Measurements from ENCODE around the gene GLT6D1. TPM values are rescaled to one million over a fixed set of nuclear protein-coding genes. Genes with fewer than 3 reads are reported as not detected.

The GLT6D1 gene
- total and polyA plus RNA-seq, 2 of the 4 experiments (the other 2 are of a cell fraction), result not detected

DNA sequence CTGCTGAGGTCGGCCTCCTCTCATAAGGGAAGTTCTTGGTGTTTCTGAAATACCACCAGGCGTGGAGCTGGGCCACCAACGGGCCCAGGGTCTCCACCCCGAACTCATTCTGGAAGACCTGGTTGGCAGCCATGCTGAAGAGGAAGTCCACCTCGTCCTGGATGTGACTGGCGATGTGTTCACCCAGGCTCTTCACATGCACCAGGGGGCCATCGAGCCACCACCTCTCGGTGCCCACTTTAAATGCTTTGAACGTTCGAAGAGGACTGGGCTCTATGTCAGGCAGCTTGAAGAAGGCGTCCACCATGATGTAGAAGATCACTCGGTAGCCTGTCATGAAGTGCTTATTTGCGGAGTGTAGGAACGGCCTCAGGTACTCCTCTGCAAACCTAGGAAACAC, 15.1 kb downstream of the GLT6D1 start:
- 66% methylated on average over 7 of the region's 14 CpGs; no CpG with 5 or more reads in 1 of the 2 experiments for WGBS, 2 experiments (ENCODE audit: extremely low coverage in 2 of 2, insufficient read length in 1 of 2)
- POLR2A ChIA-PET (ENCODE audit: unreplicated experiment), result no interaction called here
- in situ Hi-C loops (cut with MboI; ENCODE audit: low sequenced_read_pairs) (loop anchor here (25.0 kb wide), 1 partner anchor 313 kb away; no protein-coding TSS in a partner anchor), dilution Hi-C loops (cut with HindIII; ENCODE audit: low sequenced_read_pairs, unreplicated experiment) (no loop called here), intact Hi-C loops (cut with micrococcal nuclease) (no loop called here)
- H2BK120ac ChIP-seq (ENCODE audit: low read depth, low read length), result no peak overlapping the region
- no peak overlapping the region for H4K8ac ChIP-seq (ENCODE audit: low read depth in 2 of 2, low read length in 2 of 2)
- H3K4me1 ChIP-seq (ENCODE audit: control insufficient read depth, insufficient read depth, low read length), result no peaks in the 10 kb centered on the region
- H3K27ac ChIP-seq (ENCODE audit: insufficient read depth, low read length), result no peak overlapping the region
- no peak overlapping the region for H4K91ac ChIP-seq (ENCODE audit: insufficient read depth, low read depth, low read length)
- CTCF ChIA-PET, result no interaction called here
- no peaks in the 10 kb centered on the region; the same call in 1 of the 2 replicates for H3K27me3 ChIP-seq (ENCODE audit: control insufficient read depth, insufficient read depth, low read length)
- H2AK9ac ChIP-seq (replicated peaks; ENCODE audit: low read depth, low read length, poor library complexity), result no peak overlapping the region
- no peaks in the 10 kb centered on the region for H3K9me1 ChIP-seq (ENCODE audit: insufficient read depth, low read length)
- no peak overlapping the region for H2AK5ac ChIP-seq (ENCODE audit: low read depth, low read length)
- no TSS peak for BruUV-seq (replicated peaks)
- no peak overlapping the region for H2AFZ ChIP-seq (replicated peaks; ENCODE audit: low read length, poor library complexity)
- no peak overlapping the region for H4K5ac ChIP-seq (ENCODE audit: low read depth, low read length)
- no peak overlapping the region for H3K4me2 ChIP-seq (ENCODE audit: low read depth, low read length)
- H3K56ac ChIP-seq (ENCODE audit: extremely low read depth, insufficient read depth, low read length), result no peak overlapping the region
- no peak overlapping the region for H3K14ac ChIP-seq (replicated peaks; ENCODE audit: low read depth, low read length)
- H2BK20ac ChIP-seq (ENCODE audit: low read depth, low read length), result no peak overlapping the region
- H3K18ac ChIP-seq (ENCODE audit: low read depth, low read length), result no peak overlapping the region
- H3K4me3 ChIP-seq (ENCODE audit: insufficient read depth, low read depth, low read length), result no peak overlapping the region
- no peaks in the 10 kb centered on the region for H3K79me1 ChIP-seq (ENCODE audit: low read depth in 1 of 2, low read length in 2 of 2)
- no peaks in the 10 kb centered on the region for H3K36me3 ChIP-seq (ENCODE audit: control insufficient read depth, insufficient read depth, low read length)
- TF ChIP-seq RFX5 (IDR thresholded peaks at IDR 0.05; ENCODE audit: low read depth, low read length), result no peak
- TF ChIP-seq NFE2L2 (IDR thresholded peaks at IDR 0.05; ENCODE audit: low read depth, low read length), result no peak
- TF ChIP-seq SMC3 (IDR thresholded peaks at IDR 0.05; ENCODE audit: low read depth, low read length), result no peak
- TF ChIP-seq POLR2A (IDR thresholded peaks at IDR 0.05; ENCODE audit: low read depth, low read length), result no peak
- no peak for TF ChIP-seq BHLHE40 (IDR thresholded peaks at IDR 0.05; ENCODE audit: low read depth, low read length)
- no peak for TF ChIP-seq CHD1 (IDR thresholded peaks at IDR 0.05; ENCODE audit: low read depth, low read length)
- no peak for TF ChIP-seq MAZ (IDR thresholded peaks at IDR 0.05; ENCODE audit: borderline replicate concordance, low read depth, low read length)
- no peak for TF ChIP-seq RCOR1 (IDR thresholded peaks at IDR 0.05; ENCODE audit: insufficient replicate concordance, low read length)
- ATAC-seq (ENCODE audit: low read depth), result no peak
- H4K20me1 ChIP-seq (ENCODE audit: insufficient read depth, low read length), result no peaks in the 10 kb centered on the region
- H3K9me3 ChIP-seq (ENCODE audit: control insufficient read depth, insufficient read depth, low read length), result no peaks in the 10 kb centered on the region
- no peak overlapping the region for H2BK15ac ChIP-seq (ENCODE audit: low read depth, low read length)
- H3K9ac ChIP-seq (ENCODE audit: low read depth, low read length), result no peak overlapping the region
- no peak for DNase-seq
- no peak overlapping the region for H3K4ac ChIP-seq (ENCODE audit: low read depth, low read length)
- no peak overlapping the region for H3K23ac ChIP-seq (ENCODE audit: low read depth, low read length)
- no peak overlapping the region for H2BK5ac ChIP-seq (ENCODE audit: low read depth, low read length, poor library complexity, severe bottlenecking)

All from IMR-90 (cell line).